DOHH2 (cell line): ENCODE results near the gene SERPINB12.

ENCODE experiments used
- EZH2phosphoT487 ChIP-seq: fragments of 200-600 bp; sonication (generic); IDR thresholded peaks from 2 replicates; pipeline ENCODE4 v1.6.1; 2017; ENCODE audit warnings: borderline replicate concordance, mild to moderate bottlenecking, antibody characterized with exemption, low read length, moderate library complexity, mixed read lengths
- TF ChIP-seq, protein P1 (sequence below): fragments of 200-600 bp; sonication (generic); IDR thresholded peaks from one replicate; pipeline ENCODE4 v1.5.1; 2014; ENCODE audit warnings: antibody characterized with exemption, mild to moderate bottlenecking, low read depth, low read length; ENCODE audit not compliant: poor library complexity, severe bottlenecking

- TF ChIP-seq, protein P1, sequence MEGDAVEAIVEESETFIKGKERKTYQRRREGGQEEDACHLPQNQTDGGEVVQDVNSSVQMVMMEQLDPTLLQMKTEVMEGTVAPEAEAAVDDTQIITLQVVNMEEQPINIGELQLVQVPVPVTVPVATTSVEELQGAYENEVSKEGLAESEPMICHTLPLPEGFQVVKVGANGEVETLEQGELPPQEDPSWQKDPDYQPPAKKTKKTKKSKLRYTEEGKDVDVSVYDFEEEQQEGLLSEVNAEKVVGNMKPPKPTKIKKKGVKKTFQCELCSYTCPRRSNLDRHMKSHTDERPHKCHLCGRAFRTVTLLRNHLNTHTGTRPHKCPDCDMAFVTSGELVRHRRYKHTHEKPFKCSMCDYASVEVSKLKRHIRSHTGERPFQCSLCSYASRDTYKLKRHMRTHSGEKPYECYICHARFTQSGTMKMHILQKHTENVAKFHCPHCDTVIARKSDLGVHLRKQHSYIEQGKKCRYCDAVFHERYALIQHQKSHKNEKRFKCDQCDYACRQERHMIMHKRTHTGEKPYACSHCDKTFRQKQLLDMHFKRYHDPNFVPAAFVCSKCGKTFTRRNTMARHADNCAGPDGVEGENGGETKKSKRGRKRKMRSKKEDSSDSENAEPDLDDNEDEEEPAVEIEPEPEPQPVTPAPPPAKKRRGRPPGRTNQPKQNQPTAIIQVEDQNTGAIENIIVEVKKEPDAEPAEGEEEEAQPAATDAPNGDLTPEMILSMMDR = no peak
- TF ChIP-seq EZH2phosphoT487 = no peak
Measured at GRCh38 chr18:63617915-63618234, 75.7 kb downstream of the SERPINB12 start.
